ENCODE results near the gene PROK1.

DNA sequence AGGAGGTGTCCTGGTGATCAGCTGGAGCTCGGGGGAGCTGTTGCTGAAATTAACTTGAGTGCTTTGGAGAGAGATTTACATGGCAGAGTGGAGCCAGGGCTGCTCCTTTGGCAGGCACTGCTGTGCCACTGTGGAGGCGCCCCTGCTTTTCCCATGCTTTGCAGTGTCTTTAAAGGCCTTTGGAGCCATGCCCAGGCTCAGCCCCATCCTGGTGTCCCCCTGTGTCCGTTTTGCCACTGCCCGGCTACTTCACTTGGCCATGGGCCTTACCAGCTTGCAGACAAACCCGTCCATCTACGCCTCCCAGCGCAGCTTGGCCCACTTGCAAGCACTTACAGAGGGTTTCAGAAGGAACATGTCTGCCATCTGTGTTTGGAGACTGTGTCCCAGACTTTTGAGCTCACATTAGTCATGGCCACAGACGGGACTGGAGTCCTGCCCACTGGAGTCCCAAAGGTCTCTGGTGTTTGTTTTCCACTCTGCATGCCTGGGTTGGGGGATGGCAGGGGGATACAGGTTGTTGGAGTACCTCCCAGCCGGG lies 25.3 kb upstream of the PROK1 start:
- no peak for TF ChIP-seq POLR2AphosphoS5 (IDR thresholded peaks at IDR 0.05)
- TF ChIP-seq POLR2A (IDR thresholded peaks at IDR 0.05), result no peak
- TF ChIP-seq, protein P1, sequence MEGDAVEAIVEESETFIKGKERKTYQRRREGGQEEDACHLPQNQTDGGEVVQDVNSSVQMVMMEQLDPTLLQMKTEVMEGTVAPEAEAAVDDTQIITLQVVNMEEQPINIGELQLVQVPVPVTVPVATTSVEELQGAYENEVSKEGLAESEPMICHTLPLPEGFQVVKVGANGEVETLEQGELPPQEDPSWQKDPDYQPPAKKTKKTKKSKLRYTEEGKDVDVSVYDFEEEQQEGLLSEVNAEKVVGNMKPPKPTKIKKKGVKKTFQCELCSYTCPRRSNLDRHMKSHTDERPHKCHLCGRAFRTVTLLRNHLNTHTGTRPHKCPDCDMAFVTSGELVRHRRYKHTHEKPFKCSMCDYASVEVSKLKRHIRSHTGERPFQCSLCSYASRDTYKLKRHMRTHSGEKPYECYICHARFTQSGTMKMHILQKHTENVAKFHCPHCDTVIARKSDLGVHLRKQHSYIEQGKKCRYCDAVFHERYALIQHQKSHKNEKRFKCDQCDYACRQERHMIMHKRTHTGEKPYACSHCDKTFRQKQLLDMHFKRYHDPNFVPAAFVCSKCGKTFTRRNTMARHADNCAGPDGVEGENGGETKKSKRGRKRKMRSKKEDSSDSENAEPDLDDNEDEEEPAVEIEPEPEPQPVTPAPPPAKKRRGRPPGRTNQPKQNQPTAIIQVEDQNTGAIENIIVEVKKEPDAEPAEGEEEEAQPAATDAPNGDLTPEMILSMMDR (IDR thresholded peaks at IDR 0.05), result no peak
